Prostate gland (tissue), 2 donors: ENCODE measurements around the gene RBFOX2. TPM values are rescaled to one million over a fixed set of nuclear protein-coding genes. Genes with fewer than 3 reads are reported as not detected.
"Not testable (repeated sequence)": the region's sequence is repeated elsewhere in the genome, so short reads cannot be mapped to it uniquely, and the experiment has no call there.

Experiments
- DNase-seq: peaks from one replicate; pipeline ENCODE4 v3.0.0-alpha.2; 2019; ENCODE audit warnings: low spot score
- H3K27ac ChIP-seq, 2 donors: fragments of 200-600 bp; sonication (generic); 2 replicates each; pipeline ENCODE4 v1.5.1; 2017 to 2019
- H3K27me3 ChIP-seq: fragments of 200-600 bp; sonication (generic); replicated peaks from 2 replicates; pipeline ENCODE4 v1.5.1; 2019; ENCODE audit not compliant: insufficient read depth
- H3K36me3 ChIP-seq, 2 donors: fragments of 200-600 bp; sonication (generic); 1 replicate in 1 of 2; 2 replicates in 1 of 2; pipeline versions ENCODE4 v1.5.1 to v1.8.1; 2017 to 2019
- H3K4me1 ChIP-seq: fragments of 200-600 bp; sonication (generic); replicated peaks from 2 replicates; pipeline ENCODE4 v1.5.1; 2019
- H3K4me3 ChIP-seq, 2 donors: fragments of 200-600 bp; sonication (generic); 2 replicates each; pipeline ENCODE4 v1.5.1; 2017 to 2019
- H3K9me3 ChIP-seq: fragments of 200-600 bp; sonication (generic); 2 replicates; pipeline ENCODE4 v1.5.1; 2017
- CTCF ChIP-seq, 4 experiments: fragments of 200-600 bp in 2 of 4; fragments of 450-650 bp in 2 of 4; sonication (generic) in 2 of 4; IDR thresholded peaks; 1 replicate in 3 of 4; 2 replicates in 1 of 4; pipeline ENCODE4 v1.5.1; 2016 to 2019; ENCODE audit warnings: antibody characterized with exemption in 4 of 4, mild to moderate bottlenecking in 2 of 4, moderate library complexity in 2 of 4
- POLR2A ChIP-seq: fragments of 450-650 bp; IDR thresholded peaks from one replicate; pipeline ENCODE4 v1.6.1; 2016; ENCODE audit warnings: antibody characterized with exemption, mild to moderate bottlenecking
- POLR2AphosphoS5 ChIP-seq: sonication (generic); formaldehyde crosslinking; IDR thresholded peaks from one replicate; pipeline ENCODE4 v1.6.1; 2017; ENCODE audit warnings: antibody characterized with exemption
- WGBS: methylation state at CpG from one replicate; pipeline ENCODE4 v1.1.5; 2018; 5-methylcytosine and 5-hydroxymethylcytosine counted together
- intact Hi-C: fragments of 100-400 bp; cut with DNase I; formaldehyde crosslinking; loops from one replicate; pipeline ENCODE4 v1.14.2; 2022
- total RNA-seq, 2 donors: library from RNA; depleted of rRNA; stranded (reverse); fragments of >200 nt; gene quantifications; one replicate each; pipeline ENCODE4 v1.1.0, GENCODE V29; 2016

Gene RBFOX2
- total RNA-seq, 2 donors from 2014 or later, result 59.8 to 79.4 TPM

- H3K4me3 ChIP-seq, result no peak overlapping the region
- H3K27me3 ChIP-seq, result no peaks in the 10 kb centered on the region
- intact Hi-C loops, result loop anchor here (10.0 kb wide), 1 partner anchor 87 kb away; no protein-coding TSS in a partner anchor
- WGBS, result 79% methylated on average over 2 of the region's 2 CpGs
- no peak for DNase-seq
- TF ChIP-seq CTCF (IDR thresholded peaks at IDR 0.05), result no peak
- TF ChIP-seq POLR2AphosphoS5, result no peak
- TF ChIP-seq POLR2A, result no peak
- no peaks in the 10 kb centered on the region for H3K9me3 ChIP-seq
- H3K4me1 ChIP-seq, result no peaks in the 10 kb centered on the region
- H3K27ac ChIP-seq, result peak overlapping the region; percentile 5 to 27
- no peaks in the 10 kb centered on the region for H3K36me3 ChIP-seq
These were observed 6.9 kb downstream of the RBFOX2 start for GRCh38 chr22:36021606-36022153.

- not testable (repeated sequence) for H3K27me3 ChIP-seq, H3K27ac ChIP-seq, H3K4me1 ChIP-seq, H3K4me3 ChIP-seq, H3K9me3 ChIP-seq, H3K36me3 ChIP-seq, DNase-seq
- intact Hi-C loops, result loop anchor here (10.0 kb wide), 1 partner anchor 86 kb away; no protein-coding TSS in a partner anchor
- 86% methylated on average over 3 of the region's 3 CpGs for WGBS
These were observed 7.8 kb downstream of the RBFOX2 start for GRCh38 chr22:36020865-36021264.

GRCh38 chr22:36017651-36018091 lies 11.0 kb downstream of the RBFOX2 start:
- Histone ChIP-seq H3K36me3 (no peaks in the 10 kb centered on the region), H3K27ac (no peak overlapping the region), H3K9me3 (no peaks in the 10 kb centered on the region), H3K27me3 (no peaks in the 10 kb centered on the region), H3K4me3 (no peak overlapping the region), H3K4me1 (no peaks in the 10 kb centered on the region)
- WGBS, result 43% methylated on average over 3 of the region's 3 CpGs
- DNase-seq, result no peak
- no peak for TF ChIP-seq POLR2AphosphoS5
- no peak for TF ChIP-seq CTCF (IDR thresholded peaks at IDR 0.05)
- no peak for TF ChIP-seq POLR2A
- intact Hi-C loops, result no loop called here

GRCh38 chr22:36016684-36017083 lies 11.9 kb downstream of the RBFOX2 start:
- no peak overlapping the region for H3K4me3 ChIP-seq
- DNase-seq, result no peak
- intact Hi-C loops, result no loop called here
- 23% methylated on average over 2 of the region's 2 CpGs for whole genome bisulfite sequencing
- no peaks in the 10 kb centered on the region for H3K4me1 ChIP-seq
- no peak overlapping the region for H3K27ac ChIP-seq
- TF ChIP-seq CTCF (IDR thresholded peaks at IDR 0.05) (no peak), POLR2AphosphoS5 (no peak), POLR2A (no peak)
- no peaks in the 10 kb centered on the region for H3K9me3 ChIP-seq
- H3K27me3 ChIP-seq, result no peaks in the 10 kb centered on the region
- H3K36me3 ChIP-seq, result no peaks in the 10 kb centered on the region

- intact Hi-C loops, result no loop called here
- no peaks in the 10 kb centered on the region for H3K9me3 ChIP-seq
- no peaks in the 10 kb centered on the region for H3K4me1 ChIP-seq
- DNase-seq, result no peak
- no peaks in the 10 kb centered on the region for H3K36me3 ChIP-seq
- TF ChIP-seq CTCF (IDR thresholded peaks at IDR 0.05) (no peak), POLR2A (no peak), POLR2AphosphoS5 (no peak)
- 45% methylated on average over 2 of the region's 2 CpGs for WGBS
- no peak overlapping the region for H3K27ac ChIP-seq
- no peaks in the 10 kb centered on the region for H3K27me3 ChIP-seq
- no peak overlapping the region for H3K4me3 ChIP-seq
These were observed 12.7 kb downstream of the RBFOX2 start for GRCh38 chr22:36015811-36016529.
